Fibroblast of pulmonary artery (primary cell): Measurements from ENCODE around the gene MARS1.

Source experiments
- DNase-seq: peaks from one replicate; pipeline ENCODE4 v3.0.0-alpha.2; 2010; ENCODE audit warnings: low read depth
- H3K4me3 ChIP-seq: replicated peaks from 2 replicates; pipeline ENCODE4 v1.5.1; 2011; ENCODE audit warnings: low read depth, mild to moderate bottlenecking, control low read depth, low read length, moderate library complexity
- CTCF ChIP-seq: IDR thresholded peaks from 2 replicates; pipeline ENCODE4 v1.5.1; 2011; ENCODE audit warnings: mild to moderate bottlenecking, control low read depth, low read length, inconsistent platforms; ENCODE audit errors: missing control alignments

The MARS1 gene

GRCh38 chr12:57529831-57530230 is 42.0 kb downstream of the MARS1 start:
- no peak overlapping the region for H3K4me3 ChIP-seq
- DNase-seq: no peak
- no peak for TF ChIP-seq CTCF

- no peak for TF ChIP-seq CTCF
Observed at GRCh38 chr12:57530396-57531142, 42.7 kb downstream of the MARS1 start.

GRCh38 chr12:57531836-57532235 is 44.0 kb downstream of the MARS1 start:
- H3K4me3 ChIP-seq: no peak overlapping the region

More at GRCh38 chr12:57530396-57531142, 42.7 kb downstream of the MARS1 start:
- no peak for DNase-seq
- H3K4me3 ChIP-seq: no peak overlapping the region

GRCh38 chr12:57533108-57533507 is 45.2 kb downstream of the MARS1 start:
- H3K4me3 ChIP-seq: no peak overlapping the region
- no peak for TF ChIP-seq CTCF
- no peak for DNase-seq

More at GRCh38 chr12:57531836-57532235, 44.0 kb downstream of the MARS1 start:
- no peak for TF ChIP-seq CTCF
- DNase-seq: no peak

GRCh38 chr12:57534250-57534649 is 46.4 kb downstream of the MARS1 start:
- no peak overlapping the region for H3K4me3 ChIP-seq
- DNase-seq: no peak
- no peak for TF ChIP-seq CTCF

GRCh38 chr12:57534991-57535543 is 47.2 kb downstream of the MARS1 start:
- H3K4me3 ChIP-seq: no peak overlapping the region
- no peak for DNase-seq
- no peak for TF ChIP-seq CTCF
